H1 (cell line): ENCODE measurements around the gene KDM1A. TPM values are rescaled to one million over a fixed set of nuclear protein-coding genes. Genes with fewer than 3 reads are reported as not detected.
A peak's percentile ranks its signal among the peaks of the same experiment; 100 is the strongest.

Experiments
- CTCF ChIA-PET: fragments of 300-600 bp; sonication (Branson Sonifier 250); formaldehyde crosslinking; loops from one replicate; lab custom pipeline; 2021; ENCODE audit not compliant: partially characterized antibody; lab: Charles Lee
- POLR2A ChIA-PET: fragments of 300-600 bp; sonication (Branson Sonifier 250); formaldehyde crosslinking; loops from one replicate; lab custom pipeline; 2021; ENCODE audit warnings: inconsistent platforms; ENCODE audit not compliant: partially characterized antibody; lab: Charles Lee
- DNase-seq, 2 experiments: peaks; one replicate each; pipeline versions ENCODE4 v3.0.0 to v3.0.0-alpha.2; 2010 to 2022; ENCODE audit warnings: low spot score in 2 of 2, low read depth in 1 of 2, mixed read lengths in 1 of 2
- FAIRE-seq: peaks from 2 replicates; lab custom pipeline; 2011; peaks lifted over from hg19 to GRCh38; lab: Jason Lieb, UNC
- H2AFZ ChIP-seq: 2 replicates; pipeline ENCODE4 v1.8.1; 2012; ENCODE audit warnings: low read length, inconsistent platforms
- H2AK5ac ChIP-seq: 2 replicates; pipeline ENCODE4 v1.6.1; 2013; ENCODE audit warnings: low read depth, low read length
- H2BK120ac ChIP-seq: replicated peaks from 2 replicates; pipeline ENCODE3; 2013; ENCODE audit warnings: low read depth, low read length, inconsistent platforms
- H2BK12ac ChIP-seq: 2 replicates; pipeline ENCODE4 v1.6.1; 2013; ENCODE audit warnings: low read depth, low read length
- H2BK15ac ChIP-seq: 2 replicates; pipeline ENCODE4 v1.6.1; 2013; ENCODE audit warnings: low read length
- H2BK20ac ChIP-seq: 2 replicates; pipeline ENCODE4 v1.6.1; 2013; ENCODE audit warnings: low read length
- H2BK5ac ChIP-seq: 2 replicates; pipeline ENCODE4 v1.6.1; 2013; ENCODE audit warnings: low read depth, low read length
- H3K14ac ChIP-seq: 2 replicates; pipeline ENCODE4 v1.6.1; 2013; ENCODE audit warnings: inconsistent platforms; ENCODE audit not compliant: insufficient read length
- H3K18ac ChIP-seq: 2 replicates; pipeline ENCODE4 v1.6.1; 2013; ENCODE audit warnings: low read length; ENCODE audit errors: extremely low read depth
- H3K23ac ChIP-seq: 2 replicates; pipeline ENCODE4 v1.6.1; 2013; ENCODE audit warnings: inconsistent platforms; ENCODE audit not compliant: insufficient read length
- H3K23me2 ChIP-seq: 2 replicates; pipeline ENCODE4 v1.6.1; 2013; ENCODE audit warnings: low read depth, low read length
- H3K27ac ChIP-seq: 2 replicates; pipeline ENCODE4 v1.6.1; 2011; ENCODE audit warnings: low read depth, low read length, inconsistent platforms
- H3K27me3 ChIP-seq, 4 experiments: replicated peaks in 1 of 4; 1 replicate in 1 of 4; 2 replicates in 3 of 4; pipeline versions ENCODE4 v1.6.1 to v1.8.1; 2011 to 2013; ENCODE audit warnings: low read length in 3 of 4, mild to moderate bottlenecking in 3 of 4, inconsistent platforms in 2 of 4, mixed read lengths in 2 of 4, moderate library complexity in 1 of 4; ENCODE audit not compliant: control insufficient read depth in 3 of 4, insufficient read depth in 3 of 4; ENCODE audit errors: extremely low read depth in 1 of 4
- H3K36me3 ChIP-seq, 4 experiments: 2 replicates each; pipeline versions ENCODE4 v1.6.1 to v1.8.1; 2011 to 2013; ENCODE audit warnings: mild to moderate bottlenecking in 4 of 4, low read length in 3 of 4, moderate library complexity in 2 of 4, control low read depth in 1 of 4, inconsistent platforms in 1 of 4; ENCODE audit not compliant: insufficient read depth in 4 of 4, control insufficient read depth in 2 of 4
- H3K4ac ChIP-seq: replicated peaks from 2 replicates; pipeline ENCODE3; 2013; ENCODE audit warnings: low read length, low read depth, mixed read lengths, inconsistent platforms; ENCODE audit not compliant: insufficient read length
- H3K4me1 ChIP-seq, 4 experiments: replicated peaks in 1 of 4; 1 replicate in 1 of 4; 2 replicates in 3 of 4; pipeline versions ENCODE4 v1.6.1 to v1.8.1; 2011 to 2013; ENCODE audit warnings: low read length in 3 of 4, inconsistent platforms in 2 of 4, mixed read lengths in 1 of 4; ENCODE audit not compliant: insufficient read depth in 4 of 4, control insufficient read depth in 3 of 4
- H3K4me2 ChIP-seq, 2 experiments: 2 replicates each; pipeline versions ENCODE4 v1.6.1 to v1.8.1; 2011 to 2013; ENCODE audit warnings: low read depth in 2 of 2, low read length in 2 of 2, control low read depth in 1 of 2, inconsistent platforms in 1 of 2, mild to moderate bottlenecking in 1 of 2; ENCODE audit not compliant: insufficient read depth in 1 of 2
- H3K4me3 ChIP-seq, 4 experiments: fragments of 200-600, 300-600 bp in 1 of 4; sonication (generic), shearing (Covaris generic), sonication (Bioruptor Twin) in 1 of 4; 2 replicates each; pipeline versions ENCODE4 v1.5.1 to v1.8.1; 2011 to 2016; ENCODE audit warnings: low read length in 4 of 4, low read depth in 3 of 4, control low read depth in 2 of 4, inconsistent platforms in 2 of 4, mild to moderate bottlenecking in 2 of 4, mixed read lengths in 1 of 4, moderate library complexity in 1 of 4; ENCODE audit not compliant: insufficient read depth in 2 of 4; ENCODE audit errors: extremely low read depth in 1 of 4
- H3K56ac ChIP-seq: replicated peaks from 2 replicates; pipeline ENCODE3; 2013; ENCODE audit warnings: low read depth, mild to moderate bottlenecking, mixed read lengths, low read length, inconsistent platforms; ENCODE audit not compliant: insufficient read length
- H3K79me1 ChIP-seq: 2 replicates; pipeline ENCODE4 v1.6.1; 2013; ENCODE audit warnings: low read depth, low read length, control low read depth
- H3K79me2 ChIP-seq, 2 experiments: 2 replicates each; pipeline versions ENCODE4 v1.6.1 to v1.8.1; 2012 to 2013; ENCODE audit warnings: low read length in 2 of 2, mild to moderate bottlenecking in 2 of 2, inconsistent platforms in 1 of 2; ENCODE audit not compliant: insufficient read depth in 2 of 2, control insufficient read depth in 1 of 2
- H3K9ac ChIP-seq, 4 experiments: replicated peaks in 1 of 4; 1 replicate in 1 of 4; 2 replicates in 3 of 4; pipeline versions ENCODE4 v1.6.1 to v1.8.1; 2011 to 2013; ENCODE audit warnings: low read depth in 3 of 4, low read length in 3 of 4, control low read depth in 2 of 4, mild to moderate bottlenecking in 2 of 4, moderate library complexity in 2 of 4, inconsistent platforms in 1 of 4; ENCODE audit errors: extremely low read depth in 1 of 4
- H3K9me3 ChIP-seq, 2 experiments: 2 replicates each; pipeline versions ENCODE4 v1.6.1 to v1.8.1; 2012 to 2013; ENCODE audit warnings: mild to moderate bottlenecking in 2 of 2, moderate library complexity in 2 of 2, control low read depth in 1 of 2, inconsistent platforms in 1 of 2, low read depth in 1 of 2, low read length in 1 of 2, mixed read lengths in 1 of 2; ENCODE audit not compliant: insufficient read depth in 2 of 2
- H4K20me1 ChIP-seq, 2 experiments: replicated peaks in 1 of 2; 2 replicates each; pipeline versions ENCODE3 to v1.8.1; 2011 to 2013; ENCODE audit warnings: inconsistent platforms in 2 of 2, low read length in 2 of 2, mild to moderate bottlenecking in 1 of 2; ENCODE audit not compliant: insufficient read depth in 2 of 2, control insufficient read depth in 1 of 2
- H4K5ac ChIP-seq: 2 replicates; pipeline ENCODE4 v1.6.1; 2013; ENCODE audit warnings: low read length, low read depth, mixed read lengths, inconsistent platforms; ENCODE audit not compliant: insufficient read length
- H4K8ac ChIP-seq: 2 replicates; pipeline ENCODE4 v1.8.0; 2013; ENCODE audit warnings: mild to moderate bottlenecking, moderate library complexity, low read length, inconsistent platforms; ENCODE audit not compliant: insufficient read depth; ENCODE audit errors: extremely low read depth
- H4K91ac ChIP-seq: replicated peaks from 2 replicates; pipeline ENCODE3; 2013; ENCODE audit warnings: low read length, mixed read lengths, inconsistent platforms; ENCODE audit not compliant: insufficient read length
- CREB1 ChIP-seq: IDR thresholded peaks from 2 replicates; pipeline ENCODE4 v1.6.1; 2012; ENCODE audit warnings: inconsistent platforms
- EGR1 ChIP-seq: IDR thresholded peaks from 2 replicates; pipeline ENCODE4 v1.6.1; 2011; ENCODE audit warnings: low read depth, low read length, borderline replicate concordance
- FOSL1 ChIP-seq: IDR thresholded peaks from 2 replicates; pipeline ENCODE4 v1.6.1; 2011; ENCODE audit warnings: mild to moderate bottlenecking, low read depth, low read length, moderate library complexity; ENCODE audit not compliant: insufficient read depth
- GTF2F1 ChIP-seq: IDR thresholded peaks from 2 replicates; pipeline ENCODE4 v1.6.1; 2012; ENCODE audit warnings: low read depth, low read length, improper control_type of control experiment, borderline replicate concordance
- MAFK ChIP-seq: IDR thresholded peaks from 2 replicates; pipeline ENCODE4 v1.6.1; 2012; ENCODE audit warnings: low read depth, mild to moderate bottlenecking, improper control_type of control experiment, low read length
- POLR2AphosphoS5 ChIP-seq: IDR thresholded peaks from 2 replicates; pipeline ENCODE4 v1.6.1; 2011; ENCODE audit warnings: low read depth, low read length
- RBBP5 ChIP-seq: IDR thresholded peaks from 2 replicates; pipeline ENCODE4 v1.7.1; 2012; ENCODE audit warnings: low read depth, mild to moderate bottlenecking, inconsistent platforms, low read length, moderate library complexity, borderline replicate concordance
- SIRT6 ChIP-seq: IDR thresholded peaks from one replicate; pipeline ENCODE4 v1.7.1; 2012; ENCODE audit warnings: low read length, inconsistent platforms
- SP2 ChIP-seq: IDR thresholded peaks from 2 replicates; pipeline ENCODE4 v1.6.1; 2012; ENCODE audit warnings: mild to moderate bottlenecking, low read length, inconsistent platforms
- TAF7 ChIP-seq: optimal IDR thresholded peaks from 2 replicates; pipeline ENCODE3; 2011; ENCODE audit warnings: low read depth, mild to moderate bottlenecking, inconsistent platforms, low read length, moderate library complexity, borderline replicate concordance
- TBP ChIP-seq: IDR thresholded peaks from 2 replicates; pipeline ENCODE4 v1.6.1; 2011; ENCODE audit warnings: low read depth, low read length, improper control_type of control experiment
- WGBS, 2 experiments: shearing (Covaris generic) in 1 of 2; methylation state at CpG; one replicate each; pipeline versions ENCODE4 v1.1.6 to v1.1.7; 2013 to 2015; ENCODE audit warnings: low lambda C conversion rate in 2 of 2, mixed read lengths in 2 of 2, inconsistent platforms in 1 of 2, low coverage in 1 of 2, missing lambda C conversion rate in 1 of 2; ENCODE audit not compliant: insufficient replicate concordance in 2 of 2, insufficient coverage in 1 of 2, insufficient read length in 1 of 2; ENCODE audit errors: extremely low coverage in 1 of 2, missing lambda C conversion rate in 1 of 2; 5-methylcytosine and 5-hydroxymethylcytosine counted together
- polyA plus RNA-seq, 7 experiments: library from polyadenylated mRNA; depleted of rRNA in 3 of 7; stranded (reverse) in 5 of 7; unstranded in 2 of 7; fragments of >200 nt in 5 of 7; fragments of 200-250 nt in 2 of 7; gene quantifications; 1 replicate in 5 of 7; 2 replicates in 1 of 7; 4 replicates in 1 of 7; pipeline versions ENCODE4 v1.2.1 to v1.2.3, GENCODE V29; 2011 to 2013; ENCODE audit warnings: missing spikeins in 2 of 7, mixed read lengths in 2 of 7
- total RNA-seq: library from RNA; stranded (reverse); fragmentation: NEBNext Ultra II Directional; extraction: Animal tissue kit (Norgen Biotek cat#: 25700); gene quantifications from 2 replicates; pipeline ENCODE4 v1.2.1, GENCODE V29; 2021
- TF ChIP-seq, protein P1 (sequence below): IDR thresholded peaks from 2 replicates; pipeline ENCODE4 v1.6.1; 2012; ENCODE audit warnings: inconsistent platforms

The KDM1A gene
- total and polyA plus RNA-seq, 2 of the 8 experiments (the other 6 are each of a cell fraction or from before 2014, with no cell fraction given), result 216 to 275 TPM

DNA sequence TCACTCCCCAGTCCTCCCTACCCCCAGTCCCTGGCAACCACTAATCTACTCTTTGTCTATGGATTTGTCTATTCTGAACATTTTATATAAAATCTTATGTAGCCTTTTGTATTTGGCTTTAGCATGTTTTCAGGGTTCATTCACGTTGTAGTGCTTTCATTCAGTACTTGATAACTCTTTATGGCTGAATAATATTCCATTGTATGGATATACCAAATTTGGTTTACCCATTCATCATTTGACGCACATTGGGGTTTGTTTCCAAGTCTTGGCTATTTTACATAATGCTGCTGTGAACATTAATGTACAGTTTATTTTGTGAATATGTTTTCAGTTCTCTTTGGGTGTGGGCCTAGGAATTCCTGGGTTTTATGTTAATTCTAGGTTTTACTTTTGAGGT lies 2.6 kb downstream of the KDM1A start:
- Histone ChIP-seq H3K56ac (no peak overlapping the region), H2BK20ac (no peak overlapping the region), H4K5ac (no peak overlapping the region), H3K36me3 (peaks cover 0 to 3% (median 0%) of the 10 kb centered on the region in 4 experiments; a peak in 2 of 8 replicates), H2AK5ac (no peak overlapping the region), H3K27ac (no peak overlapping the region), H3K79me1 (no peaks in the 10 kb centered on the region), H2BK120ac (no peak overlapping the region), H3K18ac (no peak overlapping the region), H3K4ac (no peak overlapping the region), H4K20me1 (peaks cover 11 to 13% of the 10 kb centered on the region in 2 experiments), H4K91ac (no peak overlapping the region), H3K4me1 (no peaks in the 10 kb centered on the region; a peak in 1 of 7 replicates), H3K79me2 (peaks cover 60 to 79% of the 10 kb centered on the region in 2 experiments), H3K14ac (no peak overlapping the region), H2AFZ (no peak overlapping the region), H3K9ac (no peak overlapping the region), H2BK5ac (no peak overlapping the region), H2BK12ac (no peak overlapping the region), H3K9me3 (peaks cover 0 to 14% of the 10 kb centered on the region in 2 experiments; a peak in 2 of 4 replicates)
- no peak for DNase-seq
- 90% methylated on average over 2 of the region's 2 CpGs; no CpG with 5 or more reads in 1 of the 2 experiments for WGBS, 2 experiments
- TF ChIP-seq POLR2AphosphoS5 (no peak), MAFK (no peak), SIRT6 (no peak), CREB1 (no peak), TBP (no peak), SP2 (no peak), TAF7 (no peak), FOSL1 (no peak), EGR1 (no peak), GTF2F1 (no peak), RBBP5 (no peak)
- TF ChIP-seq, protein P1, sequence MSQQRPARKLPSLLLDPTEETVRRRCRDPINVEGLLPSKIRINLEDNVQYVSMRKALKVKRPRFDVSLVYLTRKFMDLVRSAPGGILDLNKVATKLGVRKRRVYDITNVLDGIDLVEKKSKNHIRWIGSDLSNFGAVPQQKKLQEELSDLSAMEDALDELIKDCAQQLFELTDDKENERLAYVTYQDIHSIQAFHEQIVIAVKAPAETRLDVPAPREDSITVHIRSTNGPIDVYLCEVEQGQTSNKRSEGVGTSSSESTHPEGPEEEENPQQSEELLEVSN, result no peak
- TF ChIP-seq, all 59 proteins: peak for 0
- no peak overlapping the region for H3K23ac ChIP-seq
- peak overlapping the region in 2 of 4 experiments; percentile 67 to 96; a peak in 3 of 8 replicates for H3K4me3 ChIP-seq
- POLR2A ChIA-PET, result interaction anchor here (1.2 to 1.3 kb wide), 2 partner anchors 20 to 38 kb away, joined by 3 to 4 read pairs; no protein-coding TSS in a partner anchor
- CTCF ChIA-PET, result interaction anchor here (1.6 kb wide), 1 partner anchor 162 kb away, joined by 3 read pairs; no protein-coding TSS in a partner anchor
- FAIRE-seq, result no peak
- no peak overlapping the region for H2BK15ac ChIP-seq
- H4K8ac ChIP-seq, result no peak overlapping the region
- H3K27me3 ChIP-seq, result no peaks in the 10 kb centered on the region
- peaks cover 5% of the 10 kb centered on the region; the same call in 1 of the 2 replicates for H3K23me2 ChIP-seq
- H3K4me2 ChIP-seq, result peak overlapping the region in 1 of 2 experiments; percentile 89; a peak in 1 of 4 replicates
